Glutamatergic neuron (in vitro differentiated cells): ENCODE results near the gene HBD. TPM values are rescaled to one million over a fixed set of nuclear protein-coding genes. Genes with fewer than 3 reads are reported as not detected.

Experiments used
- DNase-seq: peaks from one replicate; pipeline ENCODE4 v3.0.0; 2022
- H3K27ac Mint-ChIP-seq: one replicate; pipeline ENCODE4 v1.8.0; 2020; ENCODE audit warnings: mild to moderate bottlenecking, mixed read lengths, inconsistent platforms; ENCODE audit not compliant: unreplicated experiment
- H3K27me3 Mint-ChIP-seq: one replicate; pipeline ENCODE4 v1.8.0; 2020; ENCODE audit warnings: mild to moderate bottlenecking, moderate library complexity, mixed read lengths, inconsistent platforms; ENCODE audit not compliant: unreplicated experiment
- H3K36me3 Mint-ChIP-seq: one replicate; pipeline ENCODE4 v1.8.0; 2020; ENCODE audit warnings: mild to moderate bottlenecking, mixed read lengths, inconsistent platforms; ENCODE audit not compliant: unreplicated experiment
- H3K4me1 Mint-ChIP-seq: one replicate; pipeline ENCODE4 v1.8.0; 2020; ENCODE audit warnings: mild to moderate bottlenecking, low read depth, mixed read lengths, inconsistent platforms; ENCODE audit not compliant: unreplicated experiment
- H3K4me3 Mint-ChIP-seq: one replicate; pipeline ENCODE4 v1.8.0; 2020; ENCODE audit warnings: mild to moderate bottlenecking, mixed read lengths, inconsistent platforms; ENCODE audit not compliant: unreplicated experiment
- H3K9me3 Mint-ChIP-seq: one replicate; pipeline ENCODE4 v1.8.0; 2020; ENCODE audit warnings: mild to moderate bottlenecking, moderate library complexity, mixed read lengths, inconsistent platforms; ENCODE audit not compliant: unreplicated experiment
- total RNA-seq: library from RNA; stranded (reverse); fragmentation: NEBNext Ultra II Directional; extraction: Animal tissue kit (Norgen Biotek cat#: 25700); gene quantifications from one replicate; pipeline ENCODE4 v1.2.1, GENCODE V29; 2021; ENCODE audit not compliant: unreplicated experiment
- TF ChIP-seq, protein P1 (sequence below): fragments of 200-600 bp; sonication (generic); IDR thresholded peaks from one replicate; pipeline ENCODE4 v1.5.0; 2021; ENCODE audit not compliant: partially characterized antibody, unreplicated experiment

The HBD gene
- total RNA-seq, 1 donor from 2014 or later, result not detected

DNA sequence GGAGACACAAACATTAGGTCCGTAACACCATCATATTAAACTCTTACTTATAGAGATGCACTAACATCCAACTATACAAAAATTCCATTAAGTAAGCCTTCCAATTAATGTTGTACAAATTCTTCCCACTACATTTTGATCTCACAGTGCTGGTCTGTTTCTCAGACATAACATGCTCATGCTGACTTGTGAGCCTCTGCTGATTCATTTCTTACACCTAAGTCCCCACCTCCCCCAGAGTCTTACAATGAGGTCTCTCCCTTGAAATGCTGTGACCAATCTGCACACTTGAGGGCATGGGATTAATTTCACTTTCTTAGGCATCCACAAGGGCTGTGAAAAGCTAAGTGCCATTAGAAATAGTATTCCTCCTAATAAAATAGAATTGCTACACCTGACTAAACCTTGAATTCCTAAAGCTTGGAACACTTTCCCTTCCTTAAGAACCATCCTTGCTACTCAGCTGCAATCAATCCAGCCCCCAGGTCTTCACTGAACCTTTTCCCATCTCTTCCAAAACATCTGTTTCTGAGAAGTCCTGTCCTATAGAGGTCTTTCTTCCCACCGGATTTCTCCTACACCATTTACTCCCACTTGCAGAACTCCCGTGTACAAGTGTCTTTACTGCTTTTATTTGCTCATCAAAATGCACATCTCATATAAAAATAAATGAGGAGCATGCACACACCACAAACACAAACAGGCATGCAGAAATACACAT is 13.3 kb upstream of the HBD start:
- no peaks in the 10 kb centered on the region for H3K4me1 Mint-ChIP-seq
- TF ChIP-seq, protein P1, sequence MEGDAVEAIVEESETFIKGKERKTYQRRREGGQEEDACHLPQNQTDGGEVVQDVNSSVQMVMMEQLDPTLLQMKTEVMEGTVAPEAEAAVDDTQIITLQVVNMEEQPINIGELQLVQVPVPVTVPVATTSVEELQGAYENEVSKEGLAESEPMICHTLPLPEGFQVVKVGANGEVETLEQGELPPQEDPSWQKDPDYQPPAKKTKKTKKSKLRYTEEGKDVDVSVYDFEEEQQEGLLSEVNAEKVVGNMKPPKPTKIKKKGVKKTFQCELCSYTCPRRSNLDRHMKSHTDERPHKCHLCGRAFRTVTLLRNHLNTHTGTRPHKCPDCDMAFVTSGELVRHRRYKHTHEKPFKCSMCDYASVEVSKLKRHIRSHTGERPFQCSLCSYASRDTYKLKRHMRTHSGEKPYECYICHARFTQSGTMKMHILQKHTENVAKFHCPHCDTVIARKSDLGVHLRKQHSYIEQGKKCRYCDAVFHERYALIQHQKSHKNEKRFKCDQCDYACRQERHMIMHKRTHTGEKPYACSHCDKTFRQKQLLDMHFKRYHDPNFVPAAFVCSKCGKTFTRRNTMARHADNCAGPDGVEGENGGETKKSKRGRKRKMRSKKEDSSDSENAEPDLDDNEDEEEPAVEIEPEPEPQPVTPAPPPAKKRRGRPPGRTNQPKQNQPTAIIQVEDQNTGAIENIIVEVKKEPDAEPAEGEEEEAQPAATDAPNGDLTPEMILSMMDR, result no peak
- H3K27ac Mint-ChIP-seq, result no peak overlapping the region
- H3K27me3 Mint-ChIP-seq, result no peaks in the 10 kb centered on the region
- no peaks in the 10 kb centered on the region for H3K36me3 Mint-ChIP-seq
- no peak for DNase-seq
- no peak overlapping the region for H3K4me3 Mint-ChIP-seq
- H3K9me3 Mint-ChIP-seq, result peaks cover 2% of the 10 kb centered on the region

DNA sequence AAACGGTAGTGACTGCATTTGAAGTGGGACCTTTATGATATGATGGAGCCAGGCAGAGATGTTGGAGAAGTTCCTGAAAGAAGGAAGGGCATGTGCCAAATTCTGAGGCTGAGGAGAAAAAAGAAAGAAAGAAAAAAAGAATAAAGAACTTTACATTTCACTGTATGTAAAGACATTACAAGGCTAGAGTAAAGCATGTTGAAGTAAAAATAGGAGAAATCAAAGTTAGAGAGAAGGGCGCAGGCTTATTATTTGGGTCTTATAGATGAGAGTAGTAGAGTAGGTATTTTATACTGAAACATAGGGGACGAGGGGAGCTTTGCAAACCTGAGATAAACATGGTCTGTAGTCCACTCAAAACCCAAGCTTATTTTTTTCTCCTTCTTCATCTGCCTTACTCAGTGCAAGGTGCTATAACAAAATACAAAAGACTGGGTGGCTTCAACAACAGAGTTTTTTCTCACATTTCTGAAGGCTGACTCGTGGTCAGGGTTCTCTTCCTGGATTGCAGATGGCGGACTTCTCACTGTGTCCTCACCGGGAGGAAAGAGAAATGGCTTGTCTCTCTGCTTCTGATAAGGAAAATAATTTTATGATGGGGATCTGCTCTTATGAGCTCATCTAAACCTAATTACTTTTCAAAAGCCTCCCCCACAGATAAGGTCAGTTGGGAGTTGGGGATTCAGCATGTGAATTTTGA is 12.6 kb upstream of the HBD start:
- Mint-ChIP-seq H3K27me3 (no peaks in the 10 kb centered on the region), H3K4me1 (no peaks in the 10 kb centered on the region), H3K4me3 (no peak overlapping the region), H3K36me3 (no peaks in the 10 kb centered on the region), H3K9me3 (peaks cover 2% of the 10 kb centered on the region), H3K27ac (no peak overlapping the region)
- TF ChIP-seq, protein P1, result no peak
- no peak for DNase-seq

DNA sequence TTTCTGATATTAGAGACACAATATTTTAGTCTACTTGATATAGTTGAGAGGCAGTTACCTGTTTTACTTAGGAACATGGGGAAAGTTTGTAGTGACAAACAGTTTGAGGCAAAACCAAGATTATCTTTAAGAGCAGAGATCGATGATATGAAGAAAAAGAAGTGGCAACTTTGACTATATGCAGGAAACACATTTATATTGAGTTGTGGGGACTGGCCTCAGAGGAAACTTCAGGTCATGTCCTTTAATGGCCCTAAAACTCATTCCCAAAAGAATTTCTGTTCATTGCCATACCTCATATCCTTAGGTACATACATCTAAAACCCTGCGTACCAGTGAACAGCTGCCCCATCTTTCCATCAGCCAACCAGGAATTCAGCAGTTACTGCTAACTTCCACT is 10.9 kb upstream of the HBD start:
- H3K36me3 Mint-ChIP-seq, result no peaks in the 10 kb centered on the region
- no peak overlapping the region for H3K4me3 Mint-ChIP-seq
- DNase-seq, result no peak
- H3K4me1 Mint-ChIP-seq, result no peaks in the 10 kb centered on the region
- H3K27me3 Mint-ChIP-seq, result no peaks in the 10 kb centered on the region
- TF ChIP-seq, protein P1, result no peak
- H3K9me3 Mint-ChIP-seq, result peaks cover 2% of the 10 kb centered on the region
- H3K27ac Mint-ChIP-seq, result no peak overlapping the region

DNA sequence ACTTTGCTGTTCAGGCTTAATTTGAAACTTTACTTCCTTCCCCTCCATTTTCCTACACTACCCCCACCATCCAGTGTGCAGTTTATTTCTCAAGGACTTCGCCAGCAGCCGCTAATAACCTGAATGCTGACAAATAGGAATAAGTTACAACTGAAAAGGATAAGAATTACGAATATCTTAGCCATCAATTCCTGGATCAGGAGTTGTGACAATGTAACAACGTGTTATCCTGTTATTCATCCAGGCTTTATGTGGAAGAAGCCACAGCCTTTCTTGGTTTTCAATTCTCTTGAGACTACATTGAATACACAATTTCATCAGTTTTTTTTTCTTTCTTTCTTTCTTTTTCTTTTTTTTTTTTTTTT is 9.5 kb upstream of the HBD start:
- Mint-ChIP-seq H3K27ac (no peak overlapping the region), H3K4me1 (no peaks in the 10 kb centered on the region), H3K9me3 (no peaks in the 10 kb centered on the region), H3K36me3 (no peaks in the 10 kb centered on the region), H3K4me3 (no peak overlapping the region), H3K27me3 (no peaks in the 10 kb centered on the region)
- no peak for DNase-seq
- TF ChIP-seq, protein P1, result no peak

DNA sequence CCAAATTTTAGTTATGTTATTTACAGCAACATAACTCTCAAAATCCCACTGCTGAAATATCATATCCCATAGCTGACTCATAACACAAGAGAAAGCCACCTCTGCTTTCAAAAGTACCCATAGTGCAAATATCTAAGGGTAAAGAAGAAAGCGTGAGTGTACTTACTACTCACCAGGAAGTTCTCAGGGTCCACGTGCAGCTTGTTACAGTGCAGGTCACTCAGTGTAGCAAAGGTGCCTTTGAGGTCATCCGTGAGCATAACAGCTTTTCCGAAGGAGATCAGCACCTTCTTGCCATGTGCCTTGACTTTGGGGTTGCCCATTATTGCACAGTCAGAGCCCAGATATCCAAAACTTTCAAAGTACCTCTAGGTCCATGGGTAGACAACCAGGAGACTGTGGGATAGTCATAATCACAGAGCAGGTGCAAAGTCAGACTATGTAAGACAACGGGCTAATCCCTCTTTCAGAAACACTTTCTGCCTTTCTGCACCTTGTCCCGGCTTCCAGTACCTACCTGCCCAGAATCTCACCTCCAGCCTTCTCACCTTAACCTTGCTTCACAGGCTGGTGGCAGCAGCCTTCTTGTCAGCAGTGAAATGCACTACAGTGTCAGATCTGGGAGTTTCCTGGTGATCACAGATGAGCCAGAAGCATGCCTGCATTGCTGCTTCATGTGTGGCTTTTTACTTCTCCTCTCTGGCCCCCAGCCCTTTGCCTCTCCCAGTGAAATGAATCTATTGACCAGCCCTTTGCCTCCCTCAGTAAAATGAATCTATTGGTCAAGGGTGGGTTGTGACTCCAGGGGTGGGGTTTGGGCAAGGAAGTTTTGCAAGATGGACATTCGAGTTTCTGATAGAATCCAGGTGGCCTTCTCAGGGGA is 8.9 kb upstream of the HBD start:
- no peaks in the 10 kb centered on the region for H3K36me3 Mint-ChIP-seq
- H3K9me3 Mint-ChIP-seq, result no peaks in the 10 kb centered on the region
- H3K27ac Mint-ChIP-seq, result no peak overlapping the region
- TF ChIP-seq, protein P1, result no peak
- no peak for DNase-seq
- H3K4me1 Mint-ChIP-seq, result no peaks in the 10 kb centered on the region
- no peak overlapping the region for H3K4me3 Mint-ChIP-seq
- no peaks in the 10 kb centered on the region for H3K27me3 Mint-ChIP-seq
